Measurements from ENCODE around the gene IQCM. TPM values are rescaled to one million over a fixed set of nuclear protein-coding genes. Genes with fewer than 3 reads are reported as not detected.

The IQCM gene
- total RNA-seq, 1 donor from 2014 or later = not detected

DNA sequence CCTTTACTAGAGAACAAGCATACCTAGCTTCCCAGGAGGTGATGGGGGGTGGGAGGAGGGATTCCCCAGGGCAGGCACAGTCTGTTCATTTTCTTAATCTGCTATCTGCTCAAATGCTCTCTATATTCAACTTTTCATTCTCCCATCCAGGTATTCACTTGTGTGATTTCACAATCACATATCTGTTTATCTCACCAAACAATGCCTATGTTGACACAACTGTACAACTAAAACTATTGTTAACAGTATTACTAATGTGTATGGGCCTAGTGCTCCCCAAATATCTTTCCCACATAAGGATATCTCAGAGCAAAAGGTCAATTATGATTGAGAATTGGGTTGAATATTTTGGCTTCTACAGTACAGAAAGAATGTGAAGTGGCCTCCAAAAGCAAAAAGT lies 210.8 kb downstream of the IQCM start:
- no peak for DNase-seq (ENCODE audit: low read depth)
- TF ChIP-seq CTCF (IDR thresholded peaks at IDR 0.05; ENCODE audit: insufficient read depth, low read length, poor library complexity, severe bottlenecking) = no peak

DNA sequence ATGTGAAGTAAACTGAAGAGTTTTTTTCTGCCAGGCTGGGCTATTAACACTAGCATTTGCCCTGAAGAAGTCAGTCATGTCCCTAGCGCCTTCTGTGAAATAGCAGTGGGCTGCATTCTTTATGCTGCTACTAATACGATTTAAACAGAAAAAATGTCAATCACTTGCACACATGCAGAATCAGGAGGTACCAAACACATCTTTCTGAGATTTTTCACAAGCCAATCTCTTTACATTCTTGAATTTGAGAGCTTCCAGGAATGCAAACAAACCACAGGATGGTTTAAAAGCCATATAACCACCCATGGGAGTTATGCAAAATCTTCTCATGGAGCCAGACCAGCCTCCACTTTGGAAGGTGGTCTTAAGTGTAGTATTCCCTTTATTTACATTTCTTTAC lies 220.1 kb downstream of the IQCM start:
- no peak overlapping the region for H3K4me3 ChIP-seq (ENCODE audit: low read depth, low read length)
- TF ChIP-seq CTCF (IDR thresholded peaks at IDR 0.05; ENCODE audit: insufficient read depth, low read length, poor library complexity, severe bottlenecking) = no peak
- no peaks in the 10 kb centered on the region for H3K27me3 ChIP-seq (ENCODE audit: control insufficient read depth, insufficient read depth, low read length)
- no peaks in the 10 kb centered on the region for H3K36me3 ChIP-seq (ENCODE audit: control insufficient read depth, insufficient read depth, low read length)
- DNase-seq (ENCODE audit: low read depth) = no peak

More for the DNA sequence above, 210.8 kb downstream of the IQCM start:
- no peaks in the 10 kb centered on the region for H3K27me3 ChIP-seq (ENCODE audit: control insufficient read depth, insufficient read depth, low read length)
- H3K36me3 ChIP-seq (ENCODE audit: control insufficient read depth, insufficient read depth, low read length) = no peaks in the 10 kb centered on the region
- H3K4me3 ChIP-seq (ENCODE audit: low read depth, low read length) = no peak overlapping the region

GRCh38 chr4:149589826-149590225 lies 225.8 kb downstream of the IQCM start:
- TF ChIP-seq CTCF (IDR thresholded peaks at IDR 0.05; ENCODE audit: insufficient read depth, low read length, poor library complexity, severe bottlenecking) = no peak
- DNase-seq (ENCODE audit: low read depth) = no peak
- Histone ChIP-seq H3K27me3 (ENCODE audit: control insufficient read depth, insufficient read depth, low read length) (no peaks in the 10 kb centered on the region), H3K4me3 (ENCODE audit: low read depth, low read length) (no peak overlapping the region), H3K36me3 (ENCODE audit: control insufficient read depth, insufficient read depth, low read length) (no peaks in the 10 kb centered on the region)

DNA sequence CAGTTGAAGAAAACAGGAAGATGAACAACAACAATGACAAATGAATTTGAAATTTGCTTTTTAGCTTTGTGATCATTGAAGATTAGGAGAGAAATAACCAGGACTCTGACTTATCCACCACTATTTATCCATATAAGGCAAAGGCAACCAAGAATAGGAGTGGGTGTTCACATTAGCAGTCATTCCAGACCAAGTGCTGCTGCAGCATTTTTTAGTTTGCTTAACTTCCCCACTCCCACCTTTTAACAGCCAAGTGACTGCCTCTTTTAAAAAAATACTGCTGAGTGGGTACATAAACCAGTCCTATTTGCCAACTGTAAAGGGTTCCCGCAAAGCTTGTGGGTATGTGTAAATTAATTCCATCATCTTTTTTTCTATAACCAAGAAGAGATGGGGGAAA lies 230.9 kb downstream of the IQCM start:
- no peak for TF ChIP-seq CTCF (IDR thresholded peaks at IDR 0.05; ENCODE audit: insufficient read depth, low read length, poor library complexity, severe bottlenecking)
- no peak for DNase-seq (ENCODE audit: low read depth)
- no peak overlapping the region for H3K4me3 ChIP-seq (ENCODE audit: low read depth, low read length)
- H3K27me3 ChIP-seq (ENCODE audit: control insufficient read depth, insufficient read depth, low read length) = no peaks in the 10 kb centered on the region
- no peaks in the 10 kb centered on the region for H3K36me3 ChIP-seq (ENCODE audit: control insufficient read depth, insufficient read depth, low read length)

GRCh38 chr4:149574971-149575370 lies 240.7 kb downstream of the IQCM start:
- H3K36me3 ChIP-seq (ENCODE audit: control insufficient read depth, insufficient read depth, low read length) = no peaks in the 10 kb centered on the region
- DNase-seq (ENCODE audit: low read depth) = no peak
- no peak for TF ChIP-seq CTCF (IDR thresholded peaks at IDR 0.05; ENCODE audit: insufficient read depth, low read length, poor library complexity, severe bottlenecking)
- no peaks in the 10 kb centered on the region for H3K27me3 ChIP-seq (ENCODE audit: control insufficient read depth, insufficient read depth, low read length)
- no peak overlapping the region for H3K4me3 ChIP-seq (ENCODE audit: low read depth, low read length)

DNA sequence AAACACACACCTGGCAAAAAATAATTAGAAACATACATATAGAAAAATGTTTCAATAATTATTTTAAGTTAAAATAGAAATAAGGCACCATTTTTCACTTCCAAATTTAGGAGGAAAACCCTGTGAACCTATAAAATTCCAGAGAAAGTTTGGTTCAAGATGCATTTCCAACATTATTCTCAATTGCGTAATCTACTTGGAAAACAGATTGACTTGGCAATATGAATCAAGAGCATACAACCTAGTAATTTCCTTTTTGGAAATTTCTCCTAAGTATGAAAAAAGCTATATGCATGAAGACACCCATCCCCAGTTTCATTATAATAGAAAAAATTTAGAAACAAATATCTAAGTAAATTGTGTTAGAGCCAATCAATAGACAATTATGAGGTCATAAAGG lies 242.9 kb downstream of the IQCM start:
- Histone ChIP-seq H3K4me3 (ENCODE audit: low read depth, low read length) (no peak overlapping the region), H3K36me3 (ENCODE audit: control insufficient read depth, insufficient read depth, low read length) (no peaks in the 10 kb centered on the region), H3K27me3 (ENCODE audit: control insufficient read depth, insufficient read depth, low read length) (no peaks in the 10 kb centered on the region)
- TF ChIP-seq CTCF (IDR thresholded peaks at IDR 0.05; ENCODE audit: insufficient read depth, low read length, poor library complexity, severe bottlenecking) = no peak
- DNase-seq (ENCODE audit: low read depth) = no peak

Data from kidney epithelial cell (primary cell).